SK-N-MC (cell line): ENCODE data around the gene MT1E.

Experiments
- EZH2 ChIP-seq: fragments of 200-600 bp; sonication (generic); IDR thresholded peaks from one replicate; pipeline ENCODE4 v1.6.1; 2017; ENCODE audit warnings: antibody characterized with exemption
- POLR2AphosphoS5 ChIP-seq: IDR thresholded peaks from 2 replicates; pipeline ENCODE4 v1.6.1; 2012; ENCODE audit warnings: mild to moderate bottlenecking, low read depth, low read length, borderline replicate concordance

GRCh38 chr16:56601325-56601724, 24.3 kb upstream of the MT1E start:
- TF ChIP-seq POLR2AphosphoS5 (no peak), EZH2 (no peak)
